Cardiac muscle cell (in vitro differentiated cells and primary cell): ENCODE data around the gene NOTCH2. TPM values are rescaled to one million over a fixed set of nuclear protein-coding genes. Genes with fewer than 3 reads are reported as not detected.

Experiments
- DNase-seq, 2 donors: peaks; one replicate each; pipeline versions ENCODE4 v3.0.0 to v3.0.0-alpha.2; 2010 to 2017; ENCODE audit warnings: low read depth in 1 of 2, low spot score in 1 of 2
- H3K27ac ChIP-seq: fragments of 200-600 bp; sonication (generic); 2 replicates; pipeline ENCODE4 v1.5.1; 2016
- H3K27me3 ChIP-seq: fragments of 200-600 bp; sonication (generic); 2 replicates; pipeline ENCODE4 v1.6.0; 2016; ENCODE audit warnings: control low read depth
- H3K36me3 ChIP-seq: fragments of 200-600 bp; sonication (generic); 2 replicates; pipeline ENCODE4 v1.5.1; 2016; ENCODE audit warnings: control low read depth
- H3K4me1 ChIP-seq: fragments of 200-600 bp; sonication (generic); 2 replicates; pipeline ENCODE4 v1.8.1; 2017; ENCODE audit warnings: low read depth, mild to moderate bottlenecking, mixed run types
- H3K4me3 ChIP-seq: fragments of 200-600 bp; sonication (generic); 2 replicates; pipeline ENCODE4 v1.5.1; 2016; ENCODE audit warnings: mild to moderate bottlenecking
- H3K9me3 ChIP-seq: fragments of 200-600 bp; sonication (generic); 2 replicates; pipeline ENCODE4 v1.5.1; 2017; ENCODE audit warnings: low read depth, mild to moderate bottlenecking, control low read depth
- polyA plus RNA-seq: library from polyadenylated mRNA; unstranded; fragments of >200 nt; fragmentation: Nextera tagmentation; extraction: Ambion mirVana; gene quantifications from 2 replicates; pipeline ENCODE4 v1.2.1, GENCODE V29; 2016
- total RNA-seq: library from RNA; depleted of rRNA; stranded (reverse); fragments of >200 nt; gene quantifications from 2 replicates; pipeline ENCODE4 v1.2.3, GENCODE V29; 2016
- TF ChIP-seq, protein P1 (sequence below): IDR thresholded peaks from 2 replicates; pipeline ENCODE4 v1.5.1; 2012; ENCODE audit warnings: low read depth, mild to moderate bottlenecking, low read length

Gene NOTCH2
- total and polyA plus RNA-seq, 2 experiments from 2014 or later, result 25.6 to 52.3 TPM

DNA sequence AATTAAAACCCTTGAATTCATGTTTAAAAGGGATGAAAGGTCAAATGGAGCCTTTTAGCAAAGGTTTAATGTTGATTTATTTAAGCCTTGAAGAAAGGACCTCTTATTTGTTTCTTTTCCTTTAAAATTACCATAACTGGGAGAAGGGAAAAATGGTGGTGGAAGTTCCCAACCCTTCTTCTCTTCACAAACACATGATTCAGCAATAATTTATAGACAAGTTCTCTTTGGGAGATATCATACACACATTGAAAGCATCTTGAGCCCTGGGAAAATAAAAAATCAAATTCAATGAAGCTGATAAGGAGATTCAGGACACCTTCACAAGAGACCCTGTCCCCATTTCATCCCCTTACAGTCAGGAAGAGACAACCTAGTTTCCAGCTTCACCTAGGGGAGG is 182.0 kb downstream of the NOTCH2 start:
- peaks cover 16% of the 10 kb centered on the region for H3K27me3 ChIP-seq
- DNase-seq, result no peak
- TF ChIP-seq, protein P1, sequence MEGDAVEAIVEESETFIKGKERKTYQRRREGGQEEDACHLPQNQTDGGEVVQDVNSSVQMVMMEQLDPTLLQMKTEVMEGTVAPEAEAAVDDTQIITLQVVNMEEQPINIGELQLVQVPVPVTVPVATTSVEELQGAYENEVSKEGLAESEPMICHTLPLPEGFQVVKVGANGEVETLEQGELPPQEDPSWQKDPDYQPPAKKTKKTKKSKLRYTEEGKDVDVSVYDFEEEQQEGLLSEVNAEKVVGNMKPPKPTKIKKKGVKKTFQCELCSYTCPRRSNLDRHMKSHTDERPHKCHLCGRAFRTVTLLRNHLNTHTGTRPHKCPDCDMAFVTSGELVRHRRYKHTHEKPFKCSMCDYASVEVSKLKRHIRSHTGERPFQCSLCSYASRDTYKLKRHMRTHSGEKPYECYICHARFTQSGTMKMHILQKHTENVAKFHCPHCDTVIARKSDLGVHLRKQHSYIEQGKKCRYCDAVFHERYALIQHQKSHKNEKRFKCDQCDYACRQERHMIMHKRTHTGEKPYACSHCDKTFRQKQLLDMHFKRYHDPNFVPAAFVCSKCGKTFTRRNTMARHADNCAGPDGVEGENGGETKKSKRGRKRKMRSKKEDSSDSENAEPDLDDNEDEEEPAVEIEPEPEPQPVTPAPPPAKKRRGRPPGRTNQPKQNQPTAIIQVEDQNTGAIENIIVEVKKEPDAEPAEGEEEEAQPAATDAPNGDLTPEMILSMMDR, result no peak

DNA sequence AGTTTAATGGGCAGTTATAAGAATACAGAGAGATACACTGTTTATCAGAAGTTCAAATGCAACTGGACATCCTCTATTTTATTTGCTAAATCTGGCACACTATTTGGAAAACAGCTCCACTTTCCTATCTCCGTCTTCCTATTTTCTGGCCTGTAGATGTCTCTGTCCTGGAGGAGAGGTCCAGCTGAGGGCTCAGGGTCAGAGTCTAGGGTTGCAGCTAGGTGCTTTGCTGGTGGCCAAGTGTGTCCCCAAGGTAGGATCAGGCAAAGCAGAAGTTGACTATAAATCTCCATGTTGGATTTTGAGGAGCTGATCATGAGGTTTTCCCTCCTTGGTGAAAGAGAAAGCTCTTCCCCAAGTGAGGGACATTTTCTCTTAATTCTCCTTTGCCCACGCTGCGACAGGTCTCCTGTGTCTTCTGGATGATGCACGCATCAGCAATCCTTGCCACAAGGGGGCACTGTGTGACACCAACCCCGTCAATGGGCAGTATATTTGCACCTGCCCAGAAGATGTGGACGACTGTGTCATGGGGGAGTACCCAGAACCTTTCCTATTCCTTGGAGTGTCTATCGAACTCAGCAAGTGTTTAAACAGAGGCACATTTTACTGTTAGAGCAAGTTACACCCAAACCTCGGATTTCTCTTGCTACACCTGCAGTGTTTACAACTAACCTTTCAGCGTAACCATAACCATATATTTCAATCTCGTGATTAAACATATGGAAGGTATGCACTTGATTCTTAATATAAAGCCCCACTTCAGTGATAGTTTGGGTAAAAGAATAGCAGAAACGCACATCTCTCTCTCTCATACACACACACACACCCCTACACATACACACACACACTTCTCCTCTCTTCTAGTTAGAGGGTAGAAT is 183.3 kb downstream of the NOTCH2 start:
- TF ChIP-seq, protein P1, result peak; percentile 80
- DNase-seq, result peak; percentile 55 to 59

More for the DNA sequence above, 182.0 kb downstream of the NOTCH2 start:
- Histone ChIP-seq H3K27ac (no peak overlapping the region), H3K9me3 (no peaks in the 10 kb centered on the region), H3K36me3 (no peaks in the 10 kb centered on the region), H3K4me1 (no peaks in the 10 kb centered on the region), H3K4me3 (no peak overlapping the region)

DNA sequence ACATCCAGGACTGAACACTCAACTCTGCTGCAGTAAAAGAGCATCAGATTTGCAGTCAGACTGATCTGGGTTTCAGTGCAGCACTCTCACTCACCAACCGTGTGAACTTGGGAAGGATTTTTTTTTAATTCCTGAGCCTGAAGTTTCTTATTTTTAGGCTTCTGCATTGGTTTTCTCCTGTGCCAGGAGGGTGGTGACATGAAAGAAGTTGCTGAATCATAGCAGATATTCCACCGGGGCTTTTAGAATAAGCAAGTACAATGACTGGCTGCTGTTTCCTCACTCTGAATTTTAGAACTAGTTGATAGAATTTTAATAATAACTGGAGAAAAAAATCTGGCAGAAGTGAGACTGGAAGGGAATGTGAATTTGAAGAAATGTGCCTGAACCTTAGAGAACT is 184.8 kb downstream of the NOTCH2 start:
- Histone ChIP-seq H3K36me3 (no peaks in the 10 kb centered on the region), H3K4me1 (no peaks in the 10 kb centered on the region), H3K9me3 (no peaks in the 10 kb centered on the region), H3K4me3 (no peak overlapping the region), H3K27ac (no peak overlapping the region), H3K27me3 (peaks cover 16% of the 10 kb centered on the region)
- peak in 1 of 2 donors; percentile 30 for DNase-seq
- TF ChIP-seq, protein P1, result no peak

More for the DNA sequence above, 183.3 kb downstream of the NOTCH2 start:
- Histone ChIP-seq H3K36me3 (no peaks in the 10 kb centered on the region), H3K27me3 (peaks cover 16% of the 10 kb centered on the region), H3K9me3 (no peaks in the 10 kb centered on the region), H3K27ac (no peak overlapping the region), H3K4me1 (no peaks in the 10 kb centered on the region), H3K4me3 (no peak overlapping the region)

DNA sequence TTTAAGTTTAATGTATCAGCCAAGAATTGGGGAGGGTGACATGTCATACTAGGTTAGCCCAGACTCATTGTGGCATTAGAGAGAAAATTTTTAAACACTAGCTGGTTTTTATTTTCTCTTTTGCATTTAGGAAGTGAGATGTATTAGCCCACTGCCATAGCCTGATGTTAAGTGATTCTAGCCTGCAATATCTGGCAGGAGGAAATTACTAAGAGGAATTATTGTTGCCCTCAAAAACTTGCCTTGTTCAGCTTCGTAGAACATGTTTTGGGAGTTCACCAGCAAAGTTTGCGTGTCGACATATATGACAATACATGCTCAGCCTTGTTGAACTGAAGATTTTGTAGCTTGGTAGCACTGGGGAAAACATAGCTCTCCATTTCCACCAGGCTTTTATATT is 185.6 kb downstream of the NOTCH2 start:
- Histone ChIP-seq H3K4me3 (no peak overlapping the region), H3K36me3 (no peaks in the 10 kb centered on the region), H3K4me1 (no peaks in the 10 kb centered on the region), H3K9me3 (no peaks in the 10 kb centered on the region), H3K27me3 (peaks cover 16% of the 10 kb centered on the region), H3K27ac (no peak overlapping the region)
- DNase-seq, result no peak
- TF ChIP-seq, protein P1, result no peak

DNA sequence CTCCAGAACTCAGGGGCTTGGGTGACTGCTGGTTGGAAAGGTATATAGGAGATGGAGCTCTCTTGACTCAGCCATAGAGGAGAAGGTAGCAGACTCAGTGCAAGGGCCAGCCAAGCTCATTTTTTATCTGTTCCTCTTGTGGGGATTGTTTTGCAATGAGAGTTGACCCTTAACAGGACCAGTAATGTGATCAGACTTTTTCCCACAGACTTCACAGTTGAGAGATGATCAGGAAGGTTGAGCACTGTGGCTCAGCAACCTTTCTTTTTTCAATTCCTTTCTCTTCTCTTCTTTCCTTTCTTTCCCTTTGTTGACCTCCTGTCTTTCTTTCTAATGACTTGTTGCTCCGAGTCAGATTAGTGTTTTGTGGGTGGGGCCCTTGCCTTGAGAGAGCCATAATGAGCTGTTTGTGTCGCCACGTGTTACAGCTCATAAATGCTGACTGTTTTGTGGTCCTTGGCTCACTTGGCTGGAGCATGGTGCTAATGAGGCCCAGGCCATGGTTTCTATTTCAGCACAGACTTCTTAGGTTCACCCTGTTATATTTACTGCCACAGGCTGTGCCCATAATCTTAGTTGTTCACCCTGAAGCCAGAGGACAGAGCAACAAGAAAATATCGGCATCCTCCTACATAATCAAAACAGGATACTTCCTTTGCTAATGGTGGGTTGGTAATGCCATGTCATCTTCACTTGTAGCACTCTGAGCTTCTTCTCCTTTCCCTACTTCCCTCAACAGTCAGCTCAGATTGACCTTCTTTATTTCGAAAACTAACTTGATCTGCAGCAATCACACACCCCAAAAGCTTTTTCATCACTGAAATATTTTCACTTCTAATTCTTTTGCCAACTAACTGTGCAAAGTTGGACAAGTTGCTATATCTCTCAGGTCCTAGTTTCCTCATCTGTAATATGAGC is 187.1 kb downstream of the NOTCH2 start:
- Histone ChIP-seq H3K27ac (no peak overlapping the region), H3K4me1 (no peaks in the 10 kb centered on the region), H3K27me3 (peaks cover 16% of the 10 kb centered on the region), H3K9me3 (no peaks in the 10 kb centered on the region), H3K4me3 (no peak overlapping the region), H3K36me3 (no peaks in the 10 kb centered on the region)
- DNase-seq, result no peak
- TF ChIP-seq, protein P1, result no peak
